Fibroblast of villous mesenchyme (primary cell): ENCODE measurements around the gene MID1. TPM values are rescaled to one million over a fixed set of nuclear protein-coding genes. Genes with fewer than 3 reads are reported as not detected.
A peak's percentile ranks its signal among the peaks of the same experiment; 100 is the strongest.

Source experiments
- DNase-seq: peaks from one replicate; pipeline ENCODE4 v3.0.0-alpha.2; 2010; ENCODE audit warnings: low read depth
- H3K4me3 ChIP-seq: 2 replicates; pipeline ENCODE4 v1.5.1; 2011; ENCODE audit warnings: low read depth, mild to moderate bottlenecking, low read length
- CTCF ChIP-seq: IDR thresholded peaks from 2 replicates; pipeline ENCODE4 v1.5.1; 2012; ENCODE audit warnings: low read depth, mild to moderate bottlenecking, low read length; ENCODE audit not compliant: insufficient read depth
- total RNA-seq: library from RNA; depleted of rRNA; stranded (reverse); fragments of >200 nt; gene quantifications from 2 replicates; pipeline ENCODE4 v1.2.3, GENCODE V29; 2012

MID1 gene
- total RNA-seq, 1 donor = 16.4 TPM

- no peak for TF ChIP-seq CTCF
- no peak overlapping the region for H3K4me3 ChIP-seq
- DNase-seq = peak; percentile 45
Measured at GRCh38 chrX:10611441-10612090, 8.8 kb downstream of the MID1 start.

GRCh38 chrX:10608099-10608498, 12.3 kb downstream of the MID1 start:
- peak; percentile 46 for DNase-seq
- TF ChIP-seq CTCF = no peak
- no peak overlapping the region for H3K4me3 ChIP-seq

- TF ChIP-seq CTCF = no peak
- no peak for DNase-seq
Measured at GRCh38 chrX:10607233-10607632, 13.2 kb downstream of the MID1 start.

GRCh38 chrX:10603612-10604011, 16.8 kb downstream of the MID1 start:
- no peak for TF ChIP-seq CTCF
- DNase-seq = no peak
- no peak overlapping the region for H3K4me3 ChIP-seq

More at GRCh38 chrX:10607233-10607632, 13.2 kb downstream of the MID1 start:
- no peak overlapping the region for H3K4me3 ChIP-seq

GRCh38 chrX:10602646-10603045, 17.7 kb downstream of the MID1 start:
- H3K4me3 ChIP-seq = no peak overlapping the region
- DNase-seq = no peak
- TF ChIP-seq CTCF = no peak

- H3K4me3 ChIP-seq = no peak overlapping the region
- TF ChIP-seq CTCF = no peak
- DNase-seq = no peak
Measured at GRCh38 chrX:10600479-10600878, 19.9 kb downstream of the MID1 start.

GRCh38 chrX:10598540-10598939, 21.8 kb downstream of the MID1 start:
- TF ChIP-seq CTCF = no peak
- H3K4me3 ChIP-seq = no peak overlapping the region
- no peak for DNase-seq
